SK-N-SH (cell line): ENCODE data around the gene ROBO1.

Experiments used
- CTCF ChIP-seq: fragments of 200-600 bp; sonication (generic); IDR thresholded peaks from 2 replicates; pipeline ENCODE4 v1.6.1; 2017; ENCODE audit warnings: antibody characterized with exemption, mild to moderate bottlenecking, moderate library complexity
- ELF1 ChIP-seq: IDR thresholded peaks from 2 replicates; pipeline ENCODE4 v1.4.0; 2012
- EZH2phosphoT487 ChIP-seq: fragments of 200-600 bp; sonication (generic); IDR thresholded peaks from 2 replicates; pipeline ENCODE4 v1.6.1; 2017; ENCODE audit warnings: low read depth, mixed run types, mild to moderate bottlenecking, antibody characterized with exemption, moderate library complexity, borderline replicate concordance
- FOXJ3 ChIP-seq: sonication (generic); formaldehyde crosslinking; IDR thresholded peaks from 2 replicates; pipeline ENCODE4 v1.5.1; 2020; ENCODE audit warnings: mild to moderate bottlenecking, missing genetic modification reagents
- MAX ChIP-seq: IDR thresholded peaks from 2 replicates; pipeline ENCODE4 v1.4.0; 2012; ENCODE audit warnings: low read depth
- MXI1 ChIP-seq: IDR thresholded peaks from 2 replicates; pipeline ENCODE4 v1.6.1; 2012; ENCODE audit warnings: mild to moderate bottlenecking, low read depth, low read length, improper control_type of control experiment
- NFIC ChIP-seq: IDR thresholded peaks from 2 replicates; pipeline ENCODE4 v1.4.0; 2012; ENCODE audit warnings: borderline replicate concordance
- POLR2AphosphoS5 ChIP-seq: IDR thresholded peaks from 2 replicates; pipeline ENCODE4 v1.6.1; 2012; ENCODE audit warnings: low read depth, low read length
- RAD21 ChIP-seq: IDR thresholded peaks from 2 replicates; pipeline ENCODE4 v1.6.1; 2012; ENCODE audit warnings: mild to moderate bottlenecking, low read length

GRCh38 chr3:78888635-78889034 is 879.2 kb downstream of the ROBO1 start:
- TF ChIP-seq CTCF (no peak), NFIC (no peak), MAX (no peak), RAD21 (no peak), FOXJ3 (CRISPR knock-in tag) (no peak), POLR2AphosphoS5 (no peak), EZH2phosphoT487 (no peak), MXI1 (no peak), ELF1 (no peak)
